Right ventricle myocardium inferior (tissue), 1 donor: ENCODE results near the gene NUP50. TPM values are rescaled to one million over a fixed set of nuclear protein-coding genes. Genes with fewer than 3 reads are reported as not detected.
A peak's percentile ranks its signal among the peaks of the same experiment; 100 is the strongest.

Experiments used
- ATAC-seq: fragments of 200-7000 bp; cut with Tn5 transposase; one replicate; pipeline ENCODE4 v1.9.1; 2020; ENCODE audit warnings: mild to moderate bottlenecking, moderate library complexity
- DNase-seq: peaks from one replicate; pipeline ENCODE4 v3.0.0; 2021; ENCODE audit errors: missing footprints
- intact Hi-C: fragments of 100-400 bp; cut with DNase I; formaldehyde crosslinking; loops from one replicate; pipeline ENCODE4 v1.11.0; 2022
- total RNA-seq: library from RNA; stranded (reverse); fragmentation: NEBNext Ultra II Directional; extraction: Animal tissue kit (Norgen Biotek cat#: 25700); gene quantifications from one replicate; pipeline ENCODE4 v1.2.1, GENCODE V29; 2021
- donor health status: DM: no; HTN: yes; CAD: no; lungs with severe emphysema.

NUP50 gene
- total RNA-seq, 1 donor from 2014 or later, result 15.2 TPM

GRCh38 chr22:45204819-45205218 lies 41.1 kb downstream of the NUP50 start:
- ATAC-seq (no peak), DNase-seq (no peak)
- intact Hi-C loops, result no loop called here

DNA sequence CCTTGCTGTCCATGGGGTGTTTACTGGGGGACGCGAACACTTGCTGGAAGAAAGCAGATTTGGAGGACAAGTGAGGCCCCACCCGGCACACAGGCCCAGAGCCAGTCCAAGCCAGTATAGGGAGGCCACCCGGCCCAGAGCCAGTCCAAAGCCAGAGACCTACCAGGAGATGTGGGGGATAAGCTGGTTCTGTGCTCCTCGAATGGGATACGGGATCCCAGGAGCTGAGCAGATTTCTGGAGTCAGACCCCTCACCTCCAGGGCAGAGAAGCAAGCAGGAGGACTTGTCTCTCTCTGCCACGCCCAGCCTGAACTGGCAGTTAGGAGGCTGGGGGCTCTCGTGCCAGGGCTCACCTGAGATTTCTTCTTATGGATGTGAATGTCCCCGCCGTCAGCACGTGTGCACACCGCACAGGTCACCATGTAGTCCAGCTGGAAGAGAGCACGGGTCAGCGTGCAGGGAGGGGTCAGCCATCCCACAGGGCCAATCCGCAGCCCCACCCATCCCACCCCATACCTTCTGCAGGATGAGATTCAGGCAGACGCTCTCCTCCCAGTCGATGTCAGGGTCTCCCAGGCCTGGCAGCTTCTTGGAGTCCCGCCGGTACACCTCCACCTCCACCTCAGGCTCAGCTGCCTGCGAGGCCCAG lies 41.7 kb downstream of the NUP50 start:
- intact Hi-C loops, result no loop called here
- ATAC-seq (no peak), DNase-seq (no peak)

GRCh38 chr22:45206233-45206632 lies 42.5 kb downstream of the NUP50 start:
- intact Hi-C loops, result no loop called here
- no peak for ATAC-seq
- DNase-seq, result no peak

DNA sequence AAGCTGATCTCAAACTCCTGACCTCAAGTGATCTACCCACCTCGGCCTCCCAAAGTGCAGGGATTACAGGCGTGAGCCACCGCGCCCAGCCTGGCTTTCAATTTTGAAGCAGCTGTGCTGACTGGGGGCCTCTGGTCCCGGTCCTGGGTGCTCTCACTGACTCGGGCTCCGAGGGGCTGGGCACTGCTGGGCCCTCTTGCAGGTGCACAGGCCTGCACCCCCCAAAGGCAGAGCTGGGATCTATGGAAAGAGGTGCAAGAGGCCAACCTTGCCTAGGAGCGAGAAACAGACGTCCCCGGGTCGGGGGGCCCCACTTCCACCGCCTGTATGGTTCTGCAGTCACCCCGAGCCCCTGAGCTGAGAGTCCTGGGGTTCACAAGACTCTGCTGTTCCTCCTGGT lies 43.8 kb downstream of the NUP50 start:
- intact Hi-C loops, result no loop called here
- DNase-seq, result no peak
- ATAC-seq, result no peak

- intact Hi-C loops, result no loop called here
- DNase-seq (no peak), ATAC-seq (no peak)
Observed at GRCh38 chr22:45207981-45208664, 44.4 kb downstream of the NUP50 start.

- no peak for DNase-seq
- ATAC-seq, result no peak
- intact Hi-C loops, result no loop called here
Observed at GRCh38 chr22:45208696-45208992, 44.9 kb downstream of the NUP50 start.

GRCh38 chr22:45208993-45209838 lies 45.5 kb downstream of the NUP50 start:
- intact Hi-C loops, result no loop called here
- no peak for ATAC-seq
- DNase-seq, result no peak

DNA sequence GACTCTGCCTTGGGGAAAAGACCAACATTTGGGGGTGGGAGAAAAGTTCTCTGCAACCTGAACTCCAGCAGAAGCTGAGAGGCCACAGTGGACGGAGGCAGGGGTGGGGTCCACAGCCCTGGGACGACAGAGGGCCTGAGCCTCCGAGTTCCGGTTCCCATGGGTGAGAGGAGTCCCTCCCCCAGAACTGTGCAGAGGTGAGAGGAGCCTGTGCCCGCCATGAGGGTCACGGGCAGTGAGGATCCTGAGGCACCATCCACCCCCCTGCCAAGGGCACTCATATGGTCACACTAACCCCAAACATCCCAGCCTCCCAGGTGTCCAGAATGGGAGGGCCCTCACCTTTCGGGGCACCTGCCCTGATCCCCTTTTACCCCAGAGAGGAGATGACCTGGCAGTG lies 46.4 kb downstream of the NUP50 start:
- no peak for ATAC-seq
- intact Hi-C loops, result no loop called here
- DNase-seq, result no peak

- DNase-seq (no peak), ATAC-seq (no peak)
- intact Hi-C loops, result no loop called here
Observed at GRCh38 chr22:45210577-45210976, 46.9 kb downstream of the NUP50 start.

- no peak for ATAC-seq
- intact Hi-C loops, result no loop called here
- DNase-seq, result no peak
Observed at GRCh38 chr22:45210991-45211390, 47.3 kb downstream of the NUP50 start.

DNA sequence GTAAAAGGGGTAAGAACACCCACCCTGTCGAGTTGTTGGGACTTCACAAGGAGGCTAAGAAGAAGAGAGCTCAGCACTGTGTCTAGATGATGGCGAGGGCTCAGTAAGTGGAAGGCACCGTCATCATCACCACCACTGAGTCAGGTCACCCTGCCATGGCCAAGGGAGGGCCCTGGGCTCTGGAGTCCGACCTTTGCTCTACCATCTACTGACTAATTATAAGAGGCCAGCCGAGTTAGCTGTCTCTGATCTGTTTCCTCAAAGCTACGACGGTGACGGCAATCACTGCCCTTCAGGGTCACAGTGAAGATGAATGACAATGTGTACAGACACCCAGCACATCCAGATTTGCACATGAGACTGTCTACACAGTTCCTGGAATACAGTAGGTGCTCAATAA lies 47.7 kb downstream of the NUP50 start:
- intact Hi-C loops, result no loop called here
- DNase-seq, result no peak
- ATAC-seq, result no peak

DNA sequence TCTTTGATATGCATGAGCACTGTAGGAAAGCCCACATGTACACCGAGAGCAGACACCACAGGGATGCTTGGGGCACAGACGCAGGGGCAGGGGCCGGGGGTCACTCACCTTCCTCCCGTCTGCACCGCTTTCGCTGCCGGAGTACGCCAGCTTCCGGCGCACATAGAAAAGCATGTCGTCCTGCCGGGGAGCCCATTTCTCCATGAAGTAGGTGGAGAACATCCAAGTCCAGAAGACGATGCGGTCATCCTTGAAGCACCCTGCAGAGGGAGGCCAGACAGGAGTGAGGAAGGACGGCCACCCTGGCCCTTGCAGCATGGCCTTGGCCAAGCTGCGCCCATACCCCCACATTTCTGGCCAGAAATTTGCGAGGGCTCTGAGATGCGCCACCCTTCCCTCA lies 48.1 kb downstream of the NUP50 start:
- no peak for DNase-seq
- ATAC-seq, result no peak
- intact Hi-C loops, result no loop called here

- intact Hi-C loops, result no loop called here
- DNase-seq, result peak; percentile 84
- peak; percentile 87 for ATAC-seq
Observed at GRCh38 chr22:45212306-45212709, 48.6 kb downstream of the NUP50 start.

GRCh38 chr22:45212992-45213751 lies 49.4 kb downstream of the NUP50 start:
- DNase-seq, result no peak
- ATAC-seq, result peak; percentile 66
- intact Hi-C loops, result no loop called here

- ATAC-seq (no peak), DNase-seq (no peak)
- intact Hi-C loops, result no loop called here
Observed at GRCh38 chr22:45216133-45217003, 52.6 kb downstream of the NUP50 start.

DNA sequence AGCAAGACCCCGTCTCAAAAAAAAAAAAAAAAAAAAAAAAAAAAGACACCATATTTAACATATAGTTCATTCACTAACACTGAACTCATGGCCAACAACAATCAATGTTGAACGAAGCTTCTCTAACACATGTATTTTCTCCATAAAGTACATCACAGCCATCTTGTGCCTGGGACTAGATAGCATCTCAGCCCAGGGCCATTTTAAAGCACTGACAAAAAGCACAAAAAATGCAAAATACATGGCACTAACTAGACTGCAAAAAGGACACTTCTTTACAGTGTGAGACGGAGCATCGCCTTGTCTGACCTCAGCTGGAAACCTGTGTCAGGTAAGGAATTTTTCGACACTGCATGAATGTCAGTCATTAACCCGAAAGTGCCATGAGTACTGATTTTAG lies 53.6 kb downstream of the NUP50 start:
- no peak for DNase-seq
- intact Hi-C loops, result no loop called here
- ATAC-seq, result no peak

GRCh38 chr22:45217806-45218205 lies 54.1 kb downstream of the NUP50 start:
- intact Hi-C loops, result no loop called here

DNA sequence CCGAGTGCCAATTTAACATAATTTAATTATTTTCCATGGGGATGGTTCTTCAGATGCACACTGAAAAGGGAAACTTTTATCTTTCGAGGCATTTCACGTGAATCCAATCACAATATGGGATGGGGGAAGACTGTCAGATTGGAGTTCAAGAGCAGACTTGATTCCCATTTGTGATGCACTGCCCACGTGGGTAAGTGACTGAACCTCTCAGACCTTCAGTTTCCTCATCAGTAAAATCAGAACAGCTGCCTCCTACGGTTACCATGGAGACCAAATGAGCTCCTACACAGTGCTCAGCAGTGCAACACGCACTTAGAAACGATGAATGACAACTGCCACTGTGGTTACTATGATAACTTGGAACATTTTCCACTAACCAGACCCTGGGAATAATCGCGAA lies 55.3 kb downstream of the NUP50 start:
- DNase-seq (no peak), ATAC-seq (no peak)
- intact Hi-C loops, result no loop called here

More at GRCh38 chr22:45217806-45218205, 54.1 kb downstream of the NUP50 start:
- no peak for DNase-seq
- no peak for ATAC-seq
